Measurements from ENCODE around the gene SLC8A3.

GRCh38 chr14:70052990-70053389, 135.8 kb downstream of the SLC8A3 start:
- no peak for TF ChIP-seq CTCF (conservative IDR thresholded peaks at IDR 0.05; ENCODE audit: low read length)
- TF ChIP-seq EZH2phosphoT487 (IDR thresholded peaks at IDR 0.05; ENCODE audit: borderline replicate concordance, low read depth, low read length): no peak
